ENCODE data around the gene HTR3C.

- TF ChIP-seq, protein P1, sequence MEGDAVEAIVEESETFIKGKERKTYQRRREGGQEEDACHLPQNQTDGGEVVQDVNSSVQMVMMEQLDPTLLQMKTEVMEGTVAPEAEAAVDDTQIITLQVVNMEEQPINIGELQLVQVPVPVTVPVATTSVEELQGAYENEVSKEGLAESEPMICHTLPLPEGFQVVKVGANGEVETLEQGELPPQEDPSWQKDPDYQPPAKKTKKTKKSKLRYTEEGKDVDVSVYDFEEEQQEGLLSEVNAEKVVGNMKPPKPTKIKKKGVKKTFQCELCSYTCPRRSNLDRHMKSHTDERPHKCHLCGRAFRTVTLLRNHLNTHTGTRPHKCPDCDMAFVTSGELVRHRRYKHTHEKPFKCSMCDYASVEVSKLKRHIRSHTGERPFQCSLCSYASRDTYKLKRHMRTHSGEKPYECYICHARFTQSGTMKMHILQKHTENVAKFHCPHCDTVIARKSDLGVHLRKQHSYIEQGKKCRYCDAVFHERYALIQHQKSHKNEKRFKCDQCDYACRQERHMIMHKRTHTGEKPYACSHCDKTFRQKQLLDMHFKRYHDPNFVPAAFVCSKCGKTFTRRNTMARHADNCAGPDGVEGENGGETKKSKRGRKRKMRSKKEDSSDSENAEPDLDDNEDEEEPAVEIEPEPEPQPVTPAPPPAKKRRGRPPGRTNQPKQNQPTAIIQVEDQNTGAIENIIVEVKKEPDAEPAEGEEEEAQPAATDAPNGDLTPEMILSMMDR (IDR thresholded peaks at IDR 0.05) = no peak
- TF ChIP-seq POLR2A (IDR thresholded peaks at IDR 0.05) = no peak
Observed at GRCh38 chr3:184050217-184050847, 2.5 kb upstream of the HTR3C start.

Data from Peyer's patch (tissue), 4 donors.